ENCODE results near the gene POMT2.

Gene POMT2, protein sequence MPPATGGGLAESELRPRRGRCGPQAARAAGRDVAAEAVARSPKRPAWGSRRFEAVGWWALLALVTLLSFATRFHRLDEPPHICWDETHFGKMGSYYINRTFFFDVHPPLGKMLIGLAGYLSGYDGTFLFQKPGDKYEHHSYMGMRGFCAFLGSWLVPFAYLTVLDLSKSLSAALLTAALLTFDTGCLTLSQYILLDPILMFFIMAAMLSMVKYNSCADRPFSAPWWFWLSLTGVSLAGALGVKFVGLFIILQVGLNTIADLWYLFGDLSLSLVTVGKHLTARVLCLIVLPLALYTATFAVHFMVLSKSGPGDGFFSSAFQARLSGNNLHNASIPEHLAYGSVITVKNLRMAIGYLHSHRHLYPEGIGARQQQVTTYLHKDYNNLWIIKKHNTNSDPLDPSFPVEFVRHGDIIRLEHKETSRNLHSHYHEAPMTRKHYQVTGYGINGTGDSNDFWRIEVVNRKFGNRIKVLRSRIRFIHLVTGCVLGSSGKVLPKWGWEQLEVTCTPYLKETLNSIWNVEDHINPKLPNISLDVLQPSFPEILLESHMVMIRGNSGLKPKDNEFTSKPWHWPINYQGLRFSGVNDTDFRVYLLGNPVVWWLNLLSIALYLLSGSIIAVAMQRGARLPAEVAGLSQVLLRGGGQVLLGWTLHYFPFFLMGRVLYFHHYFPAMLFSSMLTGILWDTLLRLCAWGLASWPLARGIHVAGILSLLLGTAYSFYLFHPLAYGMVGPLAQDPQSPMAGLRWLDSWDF

DNA sequence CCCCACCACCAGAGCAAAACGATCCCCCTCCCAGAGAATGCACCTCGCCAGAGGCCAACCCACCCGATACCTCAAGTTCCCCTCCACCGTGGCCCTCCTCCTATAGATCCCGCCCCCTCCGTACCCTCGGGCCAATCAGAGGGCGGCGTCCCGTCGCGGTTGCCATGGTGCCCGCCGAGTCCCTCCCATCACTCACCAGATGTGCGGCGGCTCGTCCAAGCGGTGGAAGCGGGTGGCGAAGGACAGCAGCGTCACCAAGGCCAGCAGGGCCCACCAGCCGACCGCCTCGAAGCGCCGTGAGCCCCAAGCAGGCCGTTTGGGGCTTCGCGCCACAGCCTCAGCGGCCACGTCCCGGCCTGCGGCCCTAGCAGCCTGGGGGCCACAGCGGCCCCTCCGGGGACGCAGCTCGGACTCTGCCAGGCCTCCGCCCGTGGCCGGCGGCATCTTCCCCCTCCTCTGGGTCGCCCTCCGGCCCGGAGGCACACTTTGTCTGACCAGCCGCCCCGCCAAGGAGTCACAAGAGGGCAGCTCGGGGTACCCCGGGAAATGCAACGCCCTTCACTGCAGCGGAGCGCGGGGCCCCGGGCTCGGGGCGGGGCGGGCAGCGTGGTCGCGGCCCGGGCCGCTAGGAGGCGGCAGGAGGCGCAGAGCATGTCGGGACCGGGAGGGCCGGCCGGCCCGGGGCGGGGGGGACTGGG lies at the start of gene POMT2:
POMT2 (minus strand) TSS at position 646 of the 698 bp plus-strand sequence; CDS start at position 444, 202 bp downstream.
- Histone ChIP-seq H3K4me3 (ENCODE audit: low read length) (peak within 1 kb of the TSS; percentile 92), H3K27me3 (ENCODE audit: insufficient read depth, low read length) (no peaks in the 10 kb centered on the region), H3K27ac (ENCODE audit: low read length) (peak within 1 kb of the TSS; percentile 93), H3K9me3 (ENCODE audit: insufficient read depth, low read depth, low read length) (no peaks in the 10 kb centered on the region), H3K36me3 (ENCODE audit: insufficient read depth, low read depth, low read length) (no peaks in the 10 kb centered on the region), H3K9ac (ENCODE audit: low read depth, low read length) (peak within 1 kb of the TSS; percentile 96), H3K4me1 (ENCODE audit: insufficient read depth, low read length) (peaks cover 16% of the 10 kb centered on the region)

DNA sequence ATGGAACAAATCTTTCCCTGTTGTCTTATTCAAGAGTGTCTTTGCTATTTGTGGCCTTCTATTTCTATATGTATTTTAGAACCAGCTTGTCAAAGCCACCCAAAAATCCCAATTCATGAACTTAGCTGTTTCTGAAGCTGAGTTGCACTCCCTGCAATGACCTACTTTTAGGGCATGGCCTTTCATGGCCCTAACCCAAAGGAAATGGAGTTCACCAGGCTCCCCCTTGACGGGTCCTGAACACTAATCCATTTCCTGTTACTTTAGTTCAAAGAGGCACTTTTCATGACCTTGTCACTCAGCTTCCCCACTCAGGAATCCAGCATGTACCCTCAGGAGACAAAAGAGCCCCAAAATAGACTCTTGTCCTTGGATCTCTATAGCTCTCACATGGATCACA lies 48.6 kb upstream of the POMT2 start:
- no peaks in the 10 kb centered on the region for H3K4me1 ChIP-seq (ENCODE audit: insufficient read depth, low read length)
- H3K27ac ChIP-seq (ENCODE audit: low read length) = no peak overlapping the region
- no peak overlapping the region for H3K9ac ChIP-seq (ENCODE audit: low read depth, low read length)
- H3K27me3 ChIP-seq (ENCODE audit: insufficient read depth, low read length) = no peaks in the 10 kb centered on the region
- no peaks in the 10 kb centered on the region for H3K9me3 ChIP-seq (ENCODE audit: insufficient read depth, low read depth, low read length)
- H3K36me3 ChIP-seq (ENCODE audit: insufficient read depth, low read depth, low read length) = no peaks in the 10 kb centered on the region
- no peak overlapping the region for H3K4me3 ChIP-seq (ENCODE audit: low read length)

DNA sequence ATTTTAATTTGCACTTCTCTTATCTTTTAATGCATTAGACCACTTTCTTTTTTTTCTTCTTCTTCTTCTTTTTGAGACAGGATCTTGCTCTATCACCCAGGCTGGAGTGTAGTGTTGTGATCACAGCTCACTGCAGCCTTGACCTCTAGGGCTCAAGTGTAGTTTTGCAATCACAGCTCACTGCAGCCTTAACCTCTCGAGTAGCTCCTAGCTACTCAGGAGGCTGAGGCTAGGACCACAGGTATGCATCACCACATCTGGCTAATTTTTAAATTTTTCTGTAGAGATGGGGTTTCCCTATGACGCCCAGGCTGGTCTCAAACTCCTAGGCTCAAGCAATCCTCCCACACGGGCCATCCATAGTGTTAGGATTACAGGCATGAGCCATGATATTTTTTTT lies 43.5 kb upstream of the POMT2 start:
- Histone ChIP-seq H3K9ac (ENCODE audit: low read depth, low read length) (no peak overlapping the region), H3K27ac (ENCODE audit: low read length) (no peak overlapping the region), H3K4me3 (ENCODE audit: low read length) (no peak overlapping the region), H3K36me3 (ENCODE audit: insufficient read depth, low read depth, low read length) (no peaks in the 10 kb centered on the region), H3K4me1 (ENCODE audit: insufficient read depth, low read length) (no peaks in the 10 kb centered on the region), H3K27me3 (ENCODE audit: insufficient read depth, low read length) (no peaks in the 10 kb centered on the region), H3K9me3 (ENCODE audit: insufficient read depth, low read depth, low read length) (no peaks in the 10 kb centered on the region)

GRCh38 chr14:77359626-77360025 lies 38.9 kb upstream of the POMT2 start:
- H3K4me3 ChIP-seq (ENCODE audit: low read length) = no peak overlapping the region
- H3K36me3 ChIP-seq (ENCODE audit: insufficient read depth, low read depth, low read length) = no peaks in the 10 kb centered on the region
- H3K4me1 ChIP-seq (ENCODE audit: insufficient read depth, low read length) = no peaks in the 10 kb centered on the region
- H3K9ac ChIP-seq (ENCODE audit: low read depth, low read length) = no peak overlapping the region
- H3K27ac ChIP-seq (ENCODE audit: low read length) = no peak overlapping the region
- no peaks in the 10 kb centered on the region for H3K27me3 ChIP-seq (ENCODE audit: insufficient read depth, low read length)
- H3K9me3 ChIP-seq (ENCODE audit: insufficient read depth, low read depth, low read length) = no peaks in the 10 kb centered on the region

GRCh38 chr14:77356899-77357298 lies 36.2 kb upstream of the POMT2 start:
- Histone ChIP-seq H3K36me3 (ENCODE audit: insufficient read depth, low read depth, low read length) (no peaks in the 10 kb centered on the region), H3K9ac (ENCODE audit: low read depth, low read length) (no peak overlapping the region), H3K27me3 (ENCODE audit: insufficient read depth, low read length) (no peaks in the 10 kb centered on the region), H3K27ac (ENCODE audit: low read length) (no peak overlapping the region), H3K9me3 (ENCODE audit: insufficient read depth, low read depth, low read length) (no peaks in the 10 kb centered on the region), H3K4me1 (ENCODE audit: insufficient read depth, low read length) (no peaks in the 10 kb centered on the region), H3K4me3 (ENCODE audit: low read length) (no peak overlapping the region)

- Histone ChIP-seq H3K36me3 (ENCODE audit: insufficient read depth, low read depth, low read length) (no peaks in the 10 kb centered on the region), H3K9ac (ENCODE audit: low read depth, low read length) (no peak overlapping the region), H3K4me1 (ENCODE audit: insufficient read depth, low read length) (no peaks in the 10 kb centered on the region), H3K27me3 (ENCODE audit: insufficient read depth, low read length) (no peaks in the 10 kb centered on the region), H3K9me3 (ENCODE audit: insufficient read depth, low read depth, low read length) (no peaks in the 10 kb centered on the region), H3K4me3 (ENCODE audit: low read length) (no peak overlapping the region), H3K27ac (ENCODE audit: low read length) (no peak overlapping the region)
These were observed 35.1 kb upstream of the POMT2 start for GRCh38 chr14:77355811-77356210.

DNA sequence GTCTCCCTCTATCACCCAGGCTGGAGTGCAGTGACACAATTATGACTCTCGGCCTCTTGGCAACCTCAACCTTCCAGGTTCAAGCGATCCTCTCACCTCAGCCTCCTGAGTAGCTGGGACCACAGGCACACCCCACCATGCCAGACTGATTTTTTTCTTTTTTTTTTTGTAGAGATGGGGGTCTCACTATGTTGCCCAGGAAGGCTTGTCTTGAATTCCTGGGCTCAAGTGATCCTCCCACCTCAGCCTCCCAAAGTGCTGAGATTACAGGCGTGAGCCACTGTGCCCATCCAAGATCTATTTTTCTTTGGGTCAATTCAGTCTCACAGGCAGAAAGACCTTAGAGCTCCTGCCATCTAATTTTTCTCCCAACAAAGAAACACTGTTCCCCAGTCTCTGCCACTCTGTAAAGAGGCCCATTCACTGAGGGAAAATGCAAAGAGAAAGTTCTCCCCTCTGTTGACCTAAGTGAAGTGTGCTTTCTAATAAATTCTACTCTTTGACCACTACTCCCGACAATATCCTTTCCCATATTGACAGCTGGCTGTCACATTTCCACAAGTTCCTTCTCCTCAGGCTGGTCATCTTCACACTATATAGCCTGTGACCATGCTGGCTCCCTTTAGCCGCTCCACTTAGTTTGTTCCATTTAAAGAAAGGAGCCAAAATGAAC lies 32.9 kb upstream of the POMT2 start:
- no peaks in the 10 kb centered on the region for H3K27me3 ChIP-seq (ENCODE audit: insufficient read depth, low read length)
- H3K4me3 ChIP-seq (ENCODE audit: low read length) = no peak overlapping the region
- H3K4me1 ChIP-seq (ENCODE audit: insufficient read depth, low read length) = no peaks in the 10 kb centered on the region
- no peak overlapping the region for H3K27ac ChIP-seq (ENCODE audit: low read length)
- no peaks in the 10 kb centered on the region for H3K36me3 ChIP-seq (ENCODE audit: insufficient read depth, low read depth, low read length)
- no peak overlapping the region for H3K9ac ChIP-seq (ENCODE audit: low read depth, low read length)
- H3K9me3 ChIP-seq (ENCODE audit: insufficient read depth, low read depth, low read length) = no peaks in the 10 kb centered on the region

DNA sequence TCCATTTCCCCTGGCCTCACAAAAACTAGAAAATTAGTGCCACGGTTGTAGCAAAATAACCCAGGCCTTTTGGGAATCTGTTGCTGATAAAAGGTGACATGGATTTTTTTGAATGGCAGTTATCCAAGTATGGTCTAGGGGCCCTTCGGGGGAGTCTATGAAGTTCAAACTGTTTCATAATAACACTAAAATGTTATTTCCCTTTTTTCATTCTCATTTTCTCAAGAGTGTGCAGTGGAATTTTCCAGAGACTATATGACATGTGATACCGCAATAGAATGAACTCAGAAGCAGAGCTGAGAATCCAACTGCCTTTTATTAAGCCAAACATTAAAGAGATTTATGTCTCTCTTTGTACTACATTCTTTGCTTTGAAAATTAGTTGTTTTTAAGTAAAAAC lies 27.1 kb upstream of the POMT2 start:
- no peak overlapping the region for H3K27ac ChIP-seq (ENCODE audit: low read length)
- peaks cover 11% of the 10 kb centered on the region; the same call in 1 of the 2 replicates for H3K4me1 ChIP-seq (ENCODE audit: insufficient read depth, low read length)
- H3K9ac ChIP-seq (ENCODE audit: low read depth, low read length) = no peak overlapping the region
- H3K27me3 ChIP-seq (ENCODE audit: insufficient read depth, low read length) = no peaks in the 10 kb centered on the region
- no peak overlapping the region for H3K4me3 ChIP-seq (ENCODE audit: low read length)
- no peaks in the 10 kb centered on the region for H3K9me3 ChIP-seq (ENCODE audit: insufficient read depth, low read depth, low read length)
- no peaks in the 10 kb centered on the region for H3K36me3 ChIP-seq (ENCODE audit: insufficient read depth, low read depth, low read length)

GRCh38 chr14:77346495-77346894 lies 25.8 kb upstream of the POMT2 start:
- Histone ChIP-seq H3K27ac (ENCODE audit: low read length) (no peak overlapping the region), H3K9me3 (ENCODE audit: insufficient read depth, low read depth, low read length) (no peaks in the 10 kb centered on the region), H3K36me3 (ENCODE audit: insufficient read depth, low read depth, low read length) (peaks cover 4% of the 10 kb centered on the region; the same call in 1 of the 2 replicates), H3K27me3 (ENCODE audit: insufficient read depth, low read length) (no peaks in the 10 kb centered on the region), H3K4me1 (ENCODE audit: insufficient read depth, low read length) (peaks cover 11% of the 10 kb centered on the region; the same call in 1 of the 2 replicates), H3K9ac (ENCODE audit: low read depth, low read length) (no peak overlapping the region), H3K4me3 (ENCODE audit: low read length) (no peak overlapping the region)

- Histone ChIP-seq H3K4me3 (ENCODE audit: low read length) (no peak overlapping the region), H3K9me3 (ENCODE audit: insufficient read depth, low read depth, low read length) (no peaks in the 10 kb centered on the region), H3K4me1 (ENCODE audit: insufficient read depth, low read length) (peaks cover 22% of the 10 kb centered on the region), H3K9ac (ENCODE audit: low read depth, low read length) (no peak overlapping the region), H3K36me3 (ENCODE audit: insufficient read depth, low read depth, low read length) (peaks cover 10% of the 10 kb centered on the region; the same call in 1 of the 2 replicates), H3K27ac (ENCODE audit: low read length) (no peak overlapping the region), H3K27me3 (ENCODE audit: insufficient read depth, low read length) (no peaks in the 10 kb centered on the region)
These were observed 23.8 kb upstream of the POMT2 start for GRCh38 chr14:77344377-77344996.

DNA sequence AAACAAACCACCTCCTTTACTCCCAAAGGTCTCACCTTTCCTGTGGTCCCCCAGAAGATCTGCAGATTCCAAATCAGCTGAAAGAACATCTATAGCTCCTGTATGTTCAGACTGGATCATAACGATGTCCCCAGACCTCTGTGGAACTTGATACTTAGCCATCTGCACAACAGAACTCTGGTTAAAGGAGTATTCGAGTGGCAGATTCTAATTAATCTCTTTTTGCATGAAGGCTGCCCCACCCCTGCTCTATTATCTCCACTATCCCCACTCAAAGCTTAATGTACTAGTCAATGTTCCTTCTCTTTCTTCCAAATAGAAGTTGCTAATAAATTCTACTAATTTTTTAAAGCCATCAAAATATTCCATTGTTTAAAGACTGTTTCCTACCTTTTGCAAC lies 23.0 kb upstream of the POMT2 start:
- Histone ChIP-seq H3K9ac (ENCODE audit: low read depth, low read length) (no peak overlapping the region), H3K36me3 (ENCODE audit: insufficient read depth, low read depth, low read length) (peaks cover 11% of the 10 kb centered on the region; the same call in 1 of the 2 replicates), H3K4me3 (ENCODE audit: low read length) (no peak overlapping the region), H3K27me3 (ENCODE audit: insufficient read depth, low read length) (no peaks in the 10 kb centered on the region), H3K9me3 (ENCODE audit: insufficient read depth, low read depth, low read length) (no peaks in the 10 kb centered on the region), H3K27ac (ENCODE audit: low read length) (no peak overlapping the region), H3K4me1 (ENCODE audit: insufficient read depth, low read length) (peaks cover 30% of the 10 kb centered on the region)

Measured in iPS-20b (cell line).